Chondrocyte (in vitro differentiated cells): ENCODE data around the gene ZSCAN2. TPM values are rescaled to one million over a fixed set of nuclear protein-coding genes. Genes with fewer than 3 reads are reported as not detected.
"Not testable (repeated sequence)": the region's sequence is repeated elsewhere in the genome, so short reads cannot be mapped to it uniquely, and the experiment has no call there.

ENCODE experiments used
- DNase-seq: peaks from one replicate; pipeline ENCODE4 v3.0.0; 2021; ENCODE audit warnings: mixed read lengths, low spot score
- H3K27ac Mint-ChIP-seq: one replicate; pipeline ENCODE4 v1.8.0; 2021; ENCODE audit warnings: mild to moderate bottlenecking, moderate library complexity, mixed read lengths; ENCODE audit not compliant: unreplicated experiment
- H3K27me3 Mint-ChIP-seq: 2 replicates; pipeline ENCODE4 v1.8.0; 2021; ENCODE audit warnings: low read depth, mixed read lengths
- H3K36me3 Mint-ChIP-seq: 2 replicates; pipeline ENCODE4 v1.8.0; 2021; ENCODE audit warnings: low read depth, mixed read lengths
- H3K4me1 Mint-ChIP-seq: 2 replicates; pipeline ENCODE4 v1.8.0; 2021; ENCODE audit warnings: low read depth, mild to moderate bottlenecking, mixed read lengths
- H3K4me3 Mint-ChIP-seq: one replicate; pipeline ENCODE4 v1.8.0; 2021; ENCODE audit warnings: mild to moderate bottlenecking, moderate library complexity, mixed read lengths; ENCODE audit not compliant: unreplicated experiment
- H3K9me3 Mint-ChIP-seq: 2 replicates; pipeline ENCODE4 v1.8.0; 2021; ENCODE audit warnings: low read depth, mixed read lengths
- long read RNA-seq: library from polyadenylated mRNA; stranded (forward); transcript quantifications from one replicate; pipeline ENCODE4 v2.0.0, GENCODE V29; 2021
- total RNA-seq: library from RNA; stranded (reverse); gene quantifications from 3 replicates; pipeline ENCODE4 v1.2.1, GENCODE V29; 2021
- TF ChIP-seq, protein P1 (sequence below): fragments of 200-600 bp; sonication (generic); IDR thresholded peaks from 2 replicates; pipeline ENCODE4 v1.5.0; 2021; ENCODE audit warnings: antibody characterized with exemption, mild to moderate bottlenecking, moderate library complexity

The ZSCAN2 gene
- 8.8 to 11.9 TPM (median 10.5 TPM) in 3 replicates for total RNA-seq
- long read RNA-seq, transcript ZSCAN2-214 (3 exons, 2,242 nt), result major isoform, 13 of 20 reads
- long read RNA-seq, partial matches to known transcripts, result 0 of 20 reads
- long read RNA-seq, other reads (novel, unspliced or antisense), result 1 of 20 reads

DNA sequence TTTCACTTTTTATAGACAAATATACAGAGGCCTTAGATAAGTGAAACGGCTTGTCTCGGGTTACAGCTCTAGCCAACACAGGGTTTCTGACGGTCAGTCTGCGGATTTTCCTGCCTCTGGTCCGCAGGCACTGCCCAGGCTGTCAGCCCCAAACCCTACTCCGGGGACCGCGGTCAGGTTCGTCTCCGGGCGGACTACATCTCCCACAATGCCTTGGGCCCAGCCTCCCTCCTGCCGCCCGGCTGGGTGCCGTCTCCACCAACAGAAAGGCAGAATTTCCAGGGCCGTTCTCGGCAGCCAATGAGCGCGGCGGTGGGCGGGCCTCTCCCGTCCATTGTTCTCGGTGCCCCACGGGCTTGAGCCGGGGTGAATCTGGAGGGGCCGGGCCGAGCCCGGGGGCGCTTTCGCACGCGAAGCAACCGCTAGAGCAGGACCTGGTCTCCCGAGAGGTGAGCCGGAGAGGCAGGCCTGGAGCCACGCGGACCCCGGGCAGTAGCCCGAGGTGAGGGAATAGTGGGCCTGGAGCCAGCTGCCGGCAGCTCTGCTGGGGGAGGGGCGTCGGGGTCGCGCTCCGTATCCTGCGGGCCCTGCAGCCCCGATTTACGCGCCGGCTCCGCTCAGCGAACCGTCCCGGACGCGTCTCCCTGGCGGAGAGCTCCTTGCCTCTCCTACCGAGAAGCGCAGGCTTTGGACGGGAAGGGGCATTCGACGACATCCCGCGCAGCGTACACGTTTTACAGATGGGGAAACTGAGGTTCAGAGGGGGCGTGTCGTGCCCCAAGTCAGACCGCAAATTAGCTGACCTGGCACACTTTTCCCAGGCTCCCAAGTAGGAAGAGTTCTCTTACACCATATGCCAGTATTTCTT is at the start of gene ZSCAN2:
ZSCAN2 (plus strand) TSS at position 323 of the 868 bp plus-strand sequence. CDS start 2,919 bp downstream, outside the sequence.
- H3K27me3 Mint-ChIP-seq, result peaks cover 2% of the 10 kb centered on the region
- peak within 1 kb of the TSS; percentile 93 for H3K4me3 Mint-ChIP-seq
- no peaks in the 10 kb centered on the region for H3K9me3 Mint-ChIP-seq
- TF ChIP-seq, protein P1, sequence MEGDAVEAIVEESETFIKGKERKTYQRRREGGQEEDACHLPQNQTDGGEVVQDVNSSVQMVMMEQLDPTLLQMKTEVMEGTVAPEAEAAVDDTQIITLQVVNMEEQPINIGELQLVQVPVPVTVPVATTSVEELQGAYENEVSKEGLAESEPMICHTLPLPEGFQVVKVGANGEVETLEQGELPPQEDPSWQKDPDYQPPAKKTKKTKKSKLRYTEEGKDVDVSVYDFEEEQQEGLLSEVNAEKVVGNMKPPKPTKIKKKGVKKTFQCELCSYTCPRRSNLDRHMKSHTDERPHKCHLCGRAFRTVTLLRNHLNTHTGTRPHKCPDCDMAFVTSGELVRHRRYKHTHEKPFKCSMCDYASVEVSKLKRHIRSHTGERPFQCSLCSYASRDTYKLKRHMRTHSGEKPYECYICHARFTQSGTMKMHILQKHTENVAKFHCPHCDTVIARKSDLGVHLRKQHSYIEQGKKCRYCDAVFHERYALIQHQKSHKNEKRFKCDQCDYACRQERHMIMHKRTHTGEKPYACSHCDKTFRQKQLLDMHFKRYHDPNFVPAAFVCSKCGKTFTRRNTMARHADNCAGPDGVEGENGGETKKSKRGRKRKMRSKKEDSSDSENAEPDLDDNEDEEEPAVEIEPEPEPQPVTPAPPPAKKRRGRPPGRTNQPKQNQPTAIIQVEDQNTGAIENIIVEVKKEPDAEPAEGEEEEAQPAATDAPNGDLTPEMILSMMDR, result no peak
- DNase-seq, result peak; percentile 98
- H3K36me3 Mint-ChIP-seq, result peaks cover 13% of the 10 kb centered on the region
- H3K27ac Mint-ChIP-seq, result peak within 1 kb of the TSS; percentile 91
- peaks cover 38% of the 10 kb centered on the region for H3K4me1 Mint-ChIP-seq

DNA sequence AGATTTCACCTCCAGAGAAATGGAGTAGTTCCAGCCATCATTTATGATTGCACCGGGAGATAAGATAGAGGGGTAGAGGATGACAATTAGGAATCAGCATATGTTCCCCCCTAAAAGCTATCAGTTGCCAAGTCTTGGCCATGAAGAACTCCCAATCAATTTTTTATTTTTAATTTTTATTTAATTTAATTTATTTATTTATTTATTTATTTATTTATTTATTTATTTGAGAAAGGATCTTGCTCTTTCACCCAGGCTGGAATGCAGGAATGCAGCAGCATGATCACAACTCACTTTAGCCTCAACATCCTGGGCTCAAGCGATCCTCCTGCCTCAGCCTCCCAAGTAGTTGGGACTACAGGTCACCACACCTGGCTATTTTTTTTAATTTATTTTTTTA is 49.2 kb upstream of the ZSCAN2 start:
- not testable (repeated sequence) for H3K27me3 Mint-ChIP-seq, DNase-seq, H3K9me3 Mint-ChIP-seq, H3K4me3 Mint-ChIP-seq, H3K27ac Mint-ChIP-seq
- peaks cover 25% of the 10 kb centered on the region for H3K36me3 Mint-ChIP-seq
- H3K4me1 Mint-ChIP-seq, result peaks cover 58% of the 10 kb centered on the region

DNA sequence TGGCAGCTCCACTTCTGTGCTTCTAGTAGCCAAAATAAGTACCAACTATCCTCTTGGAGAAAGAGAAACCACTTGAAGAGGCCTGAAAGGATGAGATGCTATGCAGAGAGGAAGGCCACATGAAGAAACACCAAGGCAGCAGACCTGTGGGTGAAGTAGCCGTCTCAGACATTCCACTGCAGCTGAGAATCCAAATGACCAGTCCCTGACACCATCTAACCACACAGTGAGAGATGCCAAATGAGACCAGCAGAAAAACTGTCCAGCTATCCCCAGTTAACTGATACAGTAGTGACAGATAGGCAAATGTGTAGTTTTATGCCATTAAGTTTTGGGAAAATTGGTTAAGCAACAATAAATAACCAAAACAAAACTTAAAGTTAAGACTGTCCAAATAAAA is 47.9 kb upstream of the ZSCAN2 start:
- Mint-ChIP-seq H3K27me3 (no peaks in the 10 kb centered on the region), H3K4me1 (peaks cover 55% of the 10 kb centered on the region), H3K36me3 (peaks cover 24% of the 10 kb centered on the region), H3K4me3 (no peak overlapping the region), H3K9me3 (peaks cover 4% of the 10 kb centered on the region), H3K27ac (no peak overlapping the region)
- no peak for DNase-seq
- TF ChIP-seq, protein P1, result no peak

DNA sequence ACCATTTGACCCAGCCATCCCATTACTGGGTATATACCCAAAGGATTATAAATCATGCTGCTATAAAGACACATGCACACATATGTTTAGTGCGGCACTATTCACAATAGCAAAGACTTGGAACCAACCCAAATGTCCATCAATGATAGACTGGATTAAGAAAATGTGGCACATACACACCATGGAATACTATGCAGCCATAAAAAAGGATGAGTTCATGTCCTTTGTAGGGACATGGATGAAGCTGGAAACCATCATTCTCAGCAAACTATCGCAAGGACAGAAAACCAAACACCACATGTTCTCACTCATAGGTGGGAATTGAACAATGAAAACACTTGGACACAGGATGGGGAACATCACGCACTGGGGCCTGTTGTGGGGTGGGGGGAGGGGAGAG is 44.1 kb upstream of the ZSCAN2 start:
- not testable (repeated sequence) for H3K4me3 Mint-ChIP-seq, DNase-seq, H3K9me3 Mint-ChIP-seq, H3K27me3 Mint-ChIP-seq, H3K27ac Mint-ChIP-seq
- Mint-ChIP-seq H3K4me1 (peaks cover 37% of the 10 kb centered on the region), H3K36me3 (peaks cover 17% of the 10 kb centered on the region)

DNA sequence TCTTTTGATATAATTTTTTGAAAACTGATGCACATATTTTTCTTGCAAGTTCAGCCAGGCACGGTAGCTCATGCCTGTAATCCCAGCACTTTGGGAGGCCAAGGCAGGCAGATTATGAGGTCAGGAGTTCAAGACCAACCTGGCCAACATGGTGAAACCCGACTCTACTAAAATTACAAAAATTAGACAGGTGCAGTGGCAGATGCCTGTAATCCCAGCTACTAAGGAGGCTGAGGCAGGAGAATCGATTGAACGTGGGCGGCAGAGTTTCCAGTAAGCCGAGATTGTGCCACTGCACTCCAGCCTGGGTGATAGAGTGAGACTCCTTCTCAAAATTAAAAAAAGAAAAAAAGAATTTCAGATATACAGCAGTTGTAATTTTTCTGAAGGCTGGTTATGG is 32.8 kb upstream of the ZSCAN2 start:
- not testable (repeated sequence) for H3K27ac Mint-ChIP-seq, H3K27me3 Mint-ChIP-seq, DNase-seq, H3K9me3 Mint-ChIP-seq, H3K4me3 Mint-ChIP-seq, H3K36me3 Mint-ChIP-seq
- H3K4me1 Mint-ChIP-seq, result peaks cover 29% of the 10 kb centered on the region

DNA sequence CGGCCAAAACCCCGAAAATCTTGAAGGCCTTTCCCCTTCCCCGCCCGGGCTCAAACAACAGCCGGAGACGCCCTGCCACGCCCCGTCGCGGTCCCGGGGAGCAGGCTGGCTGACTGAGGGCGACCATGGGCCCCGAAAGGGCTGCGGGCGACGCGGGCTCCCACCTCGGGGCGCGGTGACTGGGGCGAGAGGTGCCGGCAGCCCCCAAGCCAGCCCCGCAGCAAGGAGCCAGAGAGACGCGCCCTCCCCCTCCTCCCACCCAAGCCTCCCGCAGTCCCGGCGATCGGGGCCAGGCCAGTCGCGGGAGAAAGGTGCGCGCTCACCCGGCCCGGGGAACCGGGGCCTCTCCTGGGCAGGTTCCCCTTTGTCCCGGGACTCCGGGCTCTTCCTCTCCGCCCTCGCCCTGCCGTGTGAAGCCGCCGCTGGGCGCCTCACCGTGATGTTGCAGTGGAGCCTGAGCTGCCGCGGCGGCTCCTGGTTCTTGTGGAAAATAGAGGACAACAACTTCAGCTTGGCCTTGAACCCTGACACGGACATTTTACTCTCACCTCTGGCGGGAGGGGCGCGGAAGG is 30.6 kb upstream of the ZSCAN2 start:
- no peaks in the 10 kb centered on the region for H3K9me3 Mint-ChIP-seq
- H3K36me3 Mint-ChIP-seq, result peaks cover 2% of the 10 kb centered on the region
- H3K4me3 Mint-ChIP-seq, result peak overlapping the region; percentile 84
- peaks cover 29% of the 10 kb centered on the region for H3K4me1 Mint-ChIP-seq
- H3K27ac Mint-ChIP-seq, result peak overlapping the region; percentile 97
- TF ChIP-seq, protein P1, result no peak
- no peaks in the 10 kb centered on the region for H3K27me3 Mint-ChIP-seq
- no peak for DNase-seq
